Measurements from ENCODE around the gene RCCD1. TPM values are rescaled to one million over a fixed set of nuclear protein-coding genes. Genes with fewer than 3 reads are reported as not detected.

RCCD1 gene
- total and polyA plus RNA-seq, 2 donors (not counting 3 experiments of a cell fraction or from before 2014, with no cell fraction given), result 8.8 to 15.3 TPM

GRCh38 chr15:90986790-90987507, 32.3 kb downstream of the RCCD1 start:
- DNase-seq (ENCODE audit: low read depth, low spot score), result no peak
- H3K36me3 ChIP-seq (ENCODE audit: control insufficient read depth in 2 of 2, extremely low read depth in 1 of 2, insufficient read depth in 2 of 2, low read length in 2 of 2), result peaks cover 0 to 7% of the 10 kb centered on the region in 2 experiments
- ChIA-PET POLR2A (interaction anchor here (0.7 kb wide), 1 partner anchor 29 kb away, joined by 3 read pairs; no protein-coding TSS in a partner anchor), CTCF (interaction anchor here (1.1 to 2.7 kb wide), 2 partner anchors 10 to 30 kb away, joined by 3 to 23 read pairs; no protein-coding TSS in a partner anchor)
- H3K4me2 ChIP-seq (ENCODE audit: insufficient read depth, low read length), result no peak overlapping the region
- no peaks in the 10 kb centered on the region for H3K9me1 ChIP-seq (replicated peaks; ENCODE audit: control insufficient read depth, extremely low read depth, insufficient read depth, low read length)
- dilution Hi-C loops (cut with MboI; ENCODE audit: extremely low pct_ligation_motif_present, low sequenced_read_pairs) (no loop called here), intact Hi-C loops (cut with micrococcal nuclease) (no loop called here)
- peaks cover 90% of the 10 kb centered on the region for H3K79me2 ChIP-seq (ENCODE audit: control insufficient read depth, insufficient read depth, low read length)
- H4K20me1 ChIP-seq (replicated peaks; ENCODE audit: control insufficient read depth, extremely low read depth, insufficient read depth, low read length), result no peaks in the 10 kb centered on the region
- H3K27me3 ChIP-seq (ENCODE audit: control insufficient read depth in 2 of 2, insufficient read depth in 2 of 2, low read length in 2 of 2), result no peaks in the 10 kb centered on the region
- H3K4me1 ChIP-seq (ENCODE audit: control insufficient read depth, extremely low read depth, insufficient read depth, low read length), result peaks cover 17% of the 10 kb centered on the region
- H3K9me3 ChIP-seq (replicated peaks; ENCODE audit: control insufficient read depth, insufficient read depth, low read length), result no peaks in the 10 kb centered on the region
- H2AFZ ChIP-seq (ENCODE audit: low read depth, low read length), result no peak overlapping the region
- no peak overlapping the region for H3K4me3 ChIP-seq (replicated peaks in 1 of 3; ENCODE audit: insufficient read depth in 1 of 3, low read depth in 1 of 3, low read length in 3 of 3)
- FAIRE-seq, result no peak
- no peak overlapping the region for H3K27ac ChIP-seq (ENCODE audit: insufficient read depth, low read depth, low read length)
- H3K9ac ChIP-seq (replicated peaks; ENCODE audit: extremely low read depth, insufficient read depth, low read length), result no peak overlapping the region
- BruUV-seq (replicated peaks), result no TSS peak
- TF ChIP-seq GATA2 (IDR thresholded peaks at IDR 0.05; ENCODE audit: insufficient read depth, insufficient read length, low read depth, low read length) (no peak), MAX (IDR thresholded peaks at IDR 0.05; ENCODE audit: insufficient read depth, insufficient read length) (no peak), MYC (IDR thresholded peaks at IDR 0.05; ENCODE audit: low read depth, low read length) (no peak), FOS (IDR thresholded peaks at IDR 0.05; ENCODE audit: borderline replicate concordance, insufficient read depth, low read length) (no peak), POLR2A (IDR thresholded peaks at IDR 0.05; ENCODE audit: low read depth, low read length) (no peak), EZH2 (IDR thresholded peaks at IDR 0.05; ENCODE audit: borderline replicate concordance, low read depth, low read length, severe bottlenecking) (no peak), POLR2AphosphoS5 (IDR thresholded peaks at IDR 0.05; ENCODE audit: insufficient read depth, low read depth, low read length) (no peak), JUN (IDR thresholded peaks at IDR 0.05; ENCODE audit: borderline replicate concordance, insufficient read depth, insufficient read length, low read depth) (no peak)
